Measurements from ENCODE around the gene CST4. TPM values are rescaled to one million over a fixed set of nuclear protein-coding genes. Genes with fewer than 3 reads are reported as not detected.
"Not testable (repeated sequence)": the region's sequence is repeated elsewhere in the genome, so short reads cannot be mapped to it uniquely, and the experiment has no call there.

The CST4 gene
- polyA plus RNA-seq, 10 donors: not detected

DNA sequence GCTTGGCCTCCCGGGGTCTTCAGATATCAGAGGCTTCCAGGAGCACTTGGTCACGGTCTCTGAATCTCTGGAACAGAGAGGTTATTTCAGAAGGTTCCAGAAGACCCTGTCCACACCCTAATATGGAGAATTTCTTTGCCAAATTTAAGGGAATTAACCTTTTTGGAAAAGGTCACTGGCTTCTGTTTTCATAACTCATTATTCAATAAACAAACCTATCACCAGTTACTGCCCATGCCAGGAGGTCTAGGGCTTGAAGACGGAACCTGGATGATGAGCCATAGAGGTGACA, 507 bp upstream of the CST4 start:
- DNase-seq: no peak

- DNase-seq: no peak
Observed at GRCh38 chr20:23687986-23688385, 852 bp downstream of the CST4 start.

GRCh38 chr20:23686046-23686750, 2.6 kb downstream of the CST4 start:
- no peak for DNase-seq

GRCh38 chr20:23685529-23685896, 3.3 kb downstream of the CST4 start:
- DNase-seq: not testable (repeated sequence)

- no peak for DNase-seq
Observed at GRCh38 chr20:23684261-23684660, 4.6 kb downstream of the CST4 start.

- no peak for DNase-seq
Observed at GRCh38 chr20:23683807-23684206, 5.0 kb downstream of the CST4 start.

DNA sequence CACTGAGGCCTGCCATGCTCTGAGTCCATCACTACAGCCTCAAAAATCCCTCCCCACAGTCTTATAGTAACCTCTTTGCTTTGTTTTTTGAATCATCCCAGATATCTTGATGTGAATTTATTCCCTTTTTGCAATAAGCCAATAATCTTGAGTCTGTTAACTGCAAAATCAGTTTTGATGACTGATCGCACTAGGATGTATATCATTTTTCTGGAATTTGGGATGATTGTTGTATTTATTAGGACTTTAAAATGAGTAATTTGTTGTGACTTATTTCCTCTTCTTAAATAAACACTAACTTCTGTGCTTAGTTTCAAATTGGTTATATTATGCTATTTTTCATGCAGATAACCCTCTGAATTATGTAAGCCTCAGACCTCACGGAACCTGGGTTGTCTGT, 5.6 kb downstream of the CST4 start:
- no peak for DNase-seq

GRCh38 chr20:23680146-23680545, 8.7 kb downstream of the CST4 start:
- no peak for DNase-seq

DNA sequence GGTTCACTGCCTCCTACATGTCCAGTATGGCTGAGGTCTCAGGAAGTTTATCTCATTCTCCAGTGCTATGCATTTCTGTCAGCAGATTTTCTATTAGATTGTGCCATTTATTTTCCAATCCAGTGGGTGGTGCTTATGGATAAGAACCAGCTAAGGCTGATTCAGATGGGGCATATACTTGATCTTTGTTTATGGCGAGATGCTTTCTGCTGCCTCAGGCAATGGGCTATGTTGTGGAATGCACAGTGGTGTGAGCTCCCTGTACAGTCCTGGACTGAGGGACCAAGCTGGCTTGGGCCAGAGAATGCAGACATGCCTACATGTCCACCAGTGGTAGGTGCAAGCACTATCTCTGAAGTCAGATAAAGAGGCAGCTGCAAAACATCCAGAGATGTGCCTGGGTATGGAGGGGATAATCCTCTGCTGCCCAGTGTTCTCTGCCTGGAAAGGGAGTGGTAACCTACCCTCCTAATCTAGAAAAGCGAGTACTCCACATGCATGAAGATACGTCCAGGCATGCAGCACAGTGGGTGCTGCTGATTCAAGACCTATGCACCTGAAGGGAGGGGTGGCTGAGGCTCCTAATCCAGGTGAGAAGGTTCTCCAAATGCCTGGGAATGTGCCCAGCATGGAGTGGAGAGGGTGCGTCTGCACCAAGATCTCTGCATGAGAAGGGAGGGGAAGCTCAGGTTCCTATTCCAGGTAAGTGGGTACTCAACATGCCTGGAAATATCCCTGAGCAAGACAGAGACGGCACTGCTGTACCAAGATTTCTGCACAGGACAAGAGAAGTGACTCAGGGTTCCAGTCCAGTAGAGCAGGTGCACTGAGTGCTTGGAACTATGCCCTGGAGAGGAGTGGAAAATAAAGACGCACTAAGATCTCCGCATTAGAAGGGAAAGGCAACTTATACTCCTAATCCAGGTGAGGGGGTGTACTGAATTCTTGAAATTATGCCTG, 9.4 kb downstream of the CST4 start:
- DNase-seq: no peak

DNA sequence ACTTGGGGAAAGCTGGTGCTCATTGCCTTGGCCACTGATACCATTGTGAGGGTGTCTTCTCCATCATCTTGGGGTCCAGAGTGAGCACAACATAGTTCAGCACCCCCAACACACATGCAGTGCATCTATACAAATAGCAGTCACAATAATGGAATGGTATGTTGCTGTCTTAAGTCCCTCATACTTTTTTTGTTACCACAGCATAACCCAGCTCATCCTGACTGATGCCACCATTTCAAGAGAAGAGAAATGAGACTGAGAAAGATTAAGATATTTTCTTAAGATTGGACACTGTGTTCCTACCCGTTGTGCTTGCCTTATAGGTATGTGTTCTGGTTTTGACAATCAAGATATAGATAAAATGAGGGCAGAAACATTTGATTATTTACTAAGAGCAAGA, 15.6 kb downstream of the CST4 start:
- DNase-seq: no peak

DNA sequence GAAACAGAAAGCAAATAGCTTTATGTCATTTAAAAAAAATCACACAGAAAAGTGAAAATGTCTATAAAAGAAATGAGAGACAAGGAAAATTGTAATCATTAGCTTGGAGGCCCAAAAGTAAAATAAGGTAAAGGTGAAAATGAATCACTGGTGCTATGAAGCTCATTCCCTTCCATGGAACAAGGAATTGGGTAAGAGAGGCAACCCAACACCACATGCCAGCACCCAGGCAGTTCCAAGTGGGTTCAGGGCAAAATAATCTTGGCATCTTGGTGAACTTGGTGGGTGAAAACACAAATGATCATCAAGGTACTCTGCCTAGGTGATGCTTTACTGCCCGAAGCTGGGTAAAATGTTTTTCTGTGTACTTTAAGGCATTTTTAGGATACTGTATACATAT, 16.7 kb downstream of the CST4 start:
- DNase-seq: no peak

GRCh38 chr20:23671479-23671878, 17.4 kb downstream of the CST4 start:
- no peak for DNase-seq

DNA sequence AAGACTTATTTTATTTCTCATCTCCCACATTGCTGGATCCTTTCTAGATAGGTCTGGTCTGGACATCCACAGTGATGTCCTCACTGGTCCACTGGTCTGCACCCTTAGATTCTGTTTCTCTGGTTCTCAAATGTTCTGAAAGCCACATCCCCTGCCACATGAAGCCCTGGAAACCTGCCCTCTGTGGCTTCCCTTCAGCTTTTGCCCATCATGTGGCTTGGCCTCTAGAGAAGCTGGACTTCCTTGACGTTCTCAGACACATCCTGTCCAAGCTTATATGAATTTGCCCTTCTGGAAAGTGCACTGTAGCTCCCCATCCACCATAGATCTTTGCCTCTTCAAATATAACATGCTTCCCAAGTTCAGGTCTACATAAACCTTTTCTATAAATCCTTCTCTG, 18.5 kb downstream of the CST4 start:
- no peak for DNase-seq

DNA sequence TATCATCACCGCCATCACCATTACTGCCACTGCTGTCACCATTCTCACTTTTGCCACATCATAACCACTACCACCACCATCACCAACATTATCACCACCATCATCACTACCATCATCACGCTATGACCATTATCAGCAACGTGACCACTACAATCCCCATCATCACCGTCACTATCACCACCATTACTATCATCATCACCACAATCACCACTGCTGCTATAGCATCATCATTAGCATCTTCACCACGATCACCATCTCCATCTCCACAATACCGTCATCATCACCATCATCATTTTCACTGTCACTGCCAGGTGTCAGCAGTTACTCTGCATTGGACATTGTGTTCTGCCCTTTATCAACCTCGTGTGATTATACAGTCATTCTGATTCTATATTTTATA, 19.0 kb downstream of the CST4 start:
- no peak for DNase-seq

GRCh38 chr20:23669327-23669726, 19.5 kb downstream of the CST4 start:
- no peak for DNase-seq

GRCh38 chr20:23668477-23668951, 20.3 kb downstream of the CST4 start:
- DNase-seq: peak in 2 of 3 donors; percentile 12 to 39

GRCh38 chr20:23667666-23668065, 21.2 kb downstream of the CST4 start:
- DNase-seq: no peak

GRCh38 chr20:23666698-23667097, 22.1 kb downstream of the CST4 start:
- peak in 1 of 3 donors; percentile 14 for DNase-seq

- DNase-seq: no peak
Observed at GRCh38 chr20:23666189-23666588, 22.6 kb downstream of the CST4 start.

DNA sequence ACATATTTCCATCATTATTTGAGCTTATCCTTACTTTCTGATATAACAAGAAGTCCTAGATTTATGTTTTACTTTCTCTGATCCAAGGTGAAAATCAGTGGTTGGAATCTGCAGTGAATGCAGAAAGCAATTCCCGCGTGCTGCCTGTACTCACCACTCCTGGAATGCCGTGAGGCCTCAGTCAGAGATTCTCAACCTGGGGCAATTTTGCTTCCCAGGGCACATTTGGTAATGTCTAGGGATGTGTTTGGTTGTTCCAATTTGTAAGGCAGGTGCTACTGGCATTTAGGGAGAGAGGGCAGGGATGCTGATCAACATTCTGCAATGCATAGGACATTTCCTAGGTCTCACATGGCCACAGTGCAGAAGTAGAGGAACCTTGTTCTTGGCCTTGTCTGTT, 23.9 kb downstream of the CST4 start:
- no peak for DNase-seq

- not testable (repeated sequence) for DNase-seq
Observed at GRCh38 chr20:23664046-23664445, 24.8 kb downstream of the CST4 start.

DNA sequence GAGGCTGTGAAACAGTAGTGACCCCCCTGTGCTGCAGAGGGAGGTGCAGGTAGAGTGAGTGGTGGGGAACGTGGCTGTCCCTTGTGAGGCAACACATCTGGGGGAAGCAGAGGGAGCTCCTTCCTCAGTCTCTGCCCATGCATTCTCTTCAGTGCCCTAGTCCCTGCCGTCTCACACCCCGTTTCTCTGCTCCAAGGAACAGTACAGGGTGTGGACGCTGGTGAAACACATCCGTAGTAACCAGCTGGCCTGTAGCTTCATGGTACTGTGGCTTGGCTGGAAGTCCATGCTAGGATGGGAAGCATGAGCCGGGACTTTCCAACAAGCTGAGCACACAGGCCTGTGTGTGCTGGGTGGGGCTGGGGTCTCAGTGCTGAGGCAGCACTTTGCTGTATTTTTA, 25.7 kb downstream of the CST4 start:
- no peak for DNase-seq

DNA sequence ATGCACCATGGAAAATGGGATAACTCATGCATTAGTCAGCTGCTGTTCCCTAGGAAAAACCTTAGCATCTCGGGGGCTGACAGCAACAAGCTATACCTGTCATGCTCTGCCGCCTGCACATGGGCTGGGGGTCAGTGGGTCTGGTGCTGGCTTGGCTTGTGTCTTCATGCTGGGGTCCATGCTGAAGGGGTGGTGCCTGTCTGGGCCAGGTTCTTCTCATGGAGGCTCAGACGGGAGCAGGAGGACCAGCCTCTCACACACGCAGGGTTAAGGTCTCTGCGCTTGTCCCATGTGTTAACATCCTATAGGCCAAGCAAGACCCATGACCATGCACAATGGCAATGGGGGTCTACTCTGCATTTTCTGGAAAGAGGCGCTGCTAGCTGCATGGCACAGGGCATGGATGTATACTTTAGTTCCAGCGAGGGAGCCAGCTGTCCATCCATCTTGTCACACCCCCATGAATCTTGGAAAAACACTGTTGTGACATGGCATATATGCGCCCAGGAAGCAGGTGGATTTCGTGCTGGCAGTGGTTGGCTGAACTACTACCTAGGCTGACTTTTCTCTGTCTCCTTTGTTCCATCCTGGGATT, 26.5 kb downstream of the CST4 start:
- DNase-seq: no peak

Measured in muscle of back (tissue), 11 donors.